Ishikawa (cell line): ENCODE measurements around the gene TCF20.

Experiments
- CREB1 ChIP-seq: IDR thresholded peaks from 2 replicates; pipeline ENCODE4 v1.6.1; 2012; ENCODE audit warnings: low read depth
- TAF1 ChIP-seq: IDR thresholded peaks from 2 replicates; pipeline ENCODE4 v1.6.1; 2012; ENCODE audit warnings: low read depth, mild to moderate bottlenecking
- YY1 ChIP-seq: IDR thresholded peaks from 2 replicates; pipeline ENCODE4 v1.6.1; 2012; ENCODE audit warnings: low read depth
- TF ChIP-seq, protein P1 (sequence below): IDR thresholded peaks from 2 replicates; pipeline ENCODE4 v1.6.1; 2012

DNA sequence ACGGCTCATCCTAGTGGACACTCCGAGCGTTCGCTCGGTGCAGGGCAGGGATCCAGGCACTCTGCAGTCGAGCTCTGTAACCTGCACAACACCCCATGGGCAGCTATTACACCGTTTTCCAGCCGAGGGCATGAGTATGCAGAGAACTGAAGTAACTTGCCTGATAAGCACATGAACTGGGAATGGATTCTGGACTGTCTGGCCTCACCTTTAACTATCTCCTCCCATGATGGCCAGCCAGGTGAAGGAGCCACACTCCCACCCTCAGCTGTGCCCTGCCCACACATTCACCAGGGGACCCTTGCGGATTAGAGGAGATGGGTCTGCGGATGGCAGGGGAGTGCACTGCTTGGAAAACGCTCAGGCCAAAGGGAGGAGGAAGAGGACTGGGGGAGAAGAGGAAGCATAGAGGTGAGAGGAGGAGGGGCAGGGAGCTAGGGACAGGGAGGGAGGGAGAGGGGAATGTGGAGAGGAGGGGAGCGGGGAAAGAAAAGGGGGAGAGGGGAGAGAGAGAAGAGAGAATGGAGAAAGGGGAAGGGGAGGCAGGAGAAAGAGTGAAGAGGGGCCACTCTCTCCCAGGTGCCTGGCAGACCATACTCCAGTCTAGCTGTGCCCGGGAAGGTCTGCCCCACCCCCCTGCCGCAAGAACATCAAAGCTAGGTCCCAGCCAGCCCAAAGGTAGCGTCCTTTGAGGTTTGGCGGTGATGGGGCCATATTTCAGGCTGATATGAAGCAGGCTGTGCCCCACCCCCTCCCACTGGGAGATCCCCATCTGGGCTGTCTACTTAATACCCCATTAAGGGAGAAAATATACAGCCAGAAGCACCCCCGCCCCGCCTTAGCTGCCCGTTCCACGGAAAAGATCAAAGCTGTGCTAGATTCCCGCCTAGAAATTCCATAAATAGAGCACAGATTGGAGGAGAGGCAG lies 33.2 kb upstream of the TCF20 start:
- TF ChIP-seq TAF1 (no peak), CREB1 (no peak), YY1 (no peak)
- TF ChIP-seq, protein P1, sequence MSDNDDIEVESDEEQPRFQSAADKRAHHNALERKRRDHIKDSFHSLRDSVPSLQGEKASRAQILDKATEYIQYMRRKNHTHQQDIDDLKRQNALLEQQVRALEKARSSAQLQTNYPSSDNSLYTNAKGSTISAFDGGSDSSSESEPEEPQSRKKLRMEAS, result no peak
